KOPT-K1 (cell line): ENCODE measurements around the gene CCDC85A.

Experiments
- H3K27ac ChIP-seq: fragments of 200-600 bp; sonication (generic); 2 replicates; pipeline ENCODE4 v1.5.1; 2016; ENCODE audit warnings: antibody characterized with exemption, mild to moderate bottlenecking, low read depth, low read length; ENCODE audit not compliant: poor library complexity, severe bottlenecking
- H3K36me3 ChIP-seq: fragments of 200-600 bp; sonication (generic); 2 replicates; pipeline ENCODE4 v1.5.1; 2017; ENCODE audit warnings: antibody characterized with exemption, mild to moderate bottlenecking, low read length, moderate library complexity; ENCODE audit not compliant: insufficient read depth
- H3K9me3 ChIP-seq: fragments of 200-600 bp; sonication (generic); 2 replicates; pipeline ENCODE4 v1.5.1; 2017; ENCODE audit warnings: antibody characterized with exemption, low read length, mild to moderate bottlenecking; ENCODE audit not compliant: insufficient read depth, poor library complexity, severe bottlenecking

The CCDC85A gene

DNA sequence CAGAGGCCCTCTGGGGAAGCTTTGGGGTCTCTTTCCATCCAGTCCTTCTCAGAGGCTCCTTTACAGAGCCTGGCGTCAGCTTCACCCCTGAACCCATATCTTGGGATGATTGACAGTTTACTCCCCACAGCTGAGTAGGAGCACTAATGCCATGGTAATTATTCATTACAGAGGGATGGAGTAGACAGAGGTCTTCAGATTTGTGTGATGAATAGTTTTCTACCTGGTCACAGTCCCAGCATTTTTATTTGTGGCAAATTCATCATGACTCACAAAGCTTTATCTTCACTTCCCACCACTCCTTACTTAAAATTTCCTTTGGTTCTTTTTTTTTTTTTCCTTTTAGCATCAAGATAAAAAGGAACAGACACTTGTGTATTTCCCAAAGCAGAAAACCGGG, 104.2 kb downstream of the CCDC85A start:
- Histone ChIP-seq H3K36me3 (no peaks in the 10 kb centered on the region), H3K9me3 (no peaks in the 10 kb centered on the region), H3K27ac (no peak overlapping the region)

DNA sequence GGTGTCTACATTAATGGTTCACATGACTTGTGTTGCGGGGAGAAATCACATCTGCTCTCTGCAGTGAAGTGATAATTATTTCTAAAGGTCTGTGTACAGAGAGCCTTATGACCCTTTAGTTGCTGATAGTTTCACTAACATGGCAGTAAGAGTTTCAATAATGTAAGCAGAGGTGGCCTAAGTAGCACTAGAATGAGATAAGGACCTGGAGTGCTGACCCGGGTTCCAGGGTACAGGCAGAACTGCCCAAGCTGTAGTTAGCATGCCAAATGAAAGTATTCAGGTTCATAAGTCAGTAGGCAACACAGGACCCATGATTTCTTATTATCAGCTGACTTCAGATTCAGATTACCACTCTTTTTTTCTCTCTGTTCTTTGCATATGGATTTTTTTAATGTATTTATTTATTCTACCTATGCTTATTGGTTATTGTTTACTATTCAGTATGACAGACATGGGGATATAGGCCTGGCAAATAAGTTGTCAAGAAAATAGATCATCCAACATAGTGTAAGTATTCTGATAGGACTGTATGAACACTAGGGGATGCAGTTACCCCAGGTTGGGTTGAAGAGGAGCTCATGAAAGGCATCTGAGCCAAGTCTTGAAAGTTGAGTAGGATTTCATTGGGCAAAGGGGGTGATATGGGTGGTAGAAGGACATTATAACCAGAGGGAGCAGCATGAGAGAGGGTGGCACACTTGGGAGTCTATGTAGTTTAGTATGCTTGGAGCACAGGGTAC, 105.2 kb downstream of the CCDC85A start:
- Histone ChIP-seq H3K27ac (no peak overlapping the region), H3K9me3 (no peaks in the 10 kb centered on the region), H3K36me3 (no peaks in the 10 kb centered on the region)

GRCh38 chr2:56291711-56292110, 107.9 kb downstream of the CCDC85A start:
- Histone ChIP-seq H3K9me3 (no peaks in the 10 kb centered on the region), H3K36me3 (no peaks in the 10 kb centered on the region), H3K27ac (no peak overlapping the region)

DNA sequence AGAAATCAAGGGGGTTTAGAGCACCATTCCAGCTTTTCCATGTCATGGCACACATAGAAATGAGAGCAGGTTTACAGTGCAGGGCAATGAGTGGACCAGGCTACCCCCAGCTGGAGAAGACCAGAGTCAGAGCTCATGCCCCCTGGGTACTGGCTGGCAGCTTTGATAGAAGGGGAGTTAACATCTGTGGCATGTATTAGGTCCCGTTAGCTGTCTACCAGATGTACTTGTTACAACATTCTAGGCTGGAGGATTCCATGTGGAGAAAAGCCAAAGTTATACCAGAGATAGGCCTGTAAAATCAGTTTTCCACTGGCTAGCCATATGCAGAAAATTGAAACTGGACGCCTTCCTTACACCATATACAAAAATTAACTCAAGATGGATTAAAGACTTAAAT, 109.2 kb downstream of the CCDC85A start:
- no peaks in the 10 kb centered on the region for H3K36me3 ChIP-seq

GRCh38 chr2:56295666-56296065, 111.9 kb downstream of the CCDC85A start:
- H3K9me3 ChIP-seq: no peaks in the 10 kb centered on the region
- no peaks in the 10 kb centered on the region for H3K36me3 ChIP-seq
- H3K27ac ChIP-seq: no peak overlapping the region

More for the DNA sequence above, 109.2 kb downstream of the CCDC85A start:
- no peak overlapping the region for H3K27ac ChIP-seq
- H3K9me3 ChIP-seq: no peaks in the 10 kb centered on the region

- no peaks in the 10 kb centered on the region for H3K36me3 ChIP-seq
- no peak overlapping the region for H3K27ac ChIP-seq
- no peaks in the 10 kb centered on the region for H3K9me3 ChIP-seq
Measured at GRCh38 chr2:56297671-56298070, 113.9 kb downstream of the CCDC85A start.

DNA sequence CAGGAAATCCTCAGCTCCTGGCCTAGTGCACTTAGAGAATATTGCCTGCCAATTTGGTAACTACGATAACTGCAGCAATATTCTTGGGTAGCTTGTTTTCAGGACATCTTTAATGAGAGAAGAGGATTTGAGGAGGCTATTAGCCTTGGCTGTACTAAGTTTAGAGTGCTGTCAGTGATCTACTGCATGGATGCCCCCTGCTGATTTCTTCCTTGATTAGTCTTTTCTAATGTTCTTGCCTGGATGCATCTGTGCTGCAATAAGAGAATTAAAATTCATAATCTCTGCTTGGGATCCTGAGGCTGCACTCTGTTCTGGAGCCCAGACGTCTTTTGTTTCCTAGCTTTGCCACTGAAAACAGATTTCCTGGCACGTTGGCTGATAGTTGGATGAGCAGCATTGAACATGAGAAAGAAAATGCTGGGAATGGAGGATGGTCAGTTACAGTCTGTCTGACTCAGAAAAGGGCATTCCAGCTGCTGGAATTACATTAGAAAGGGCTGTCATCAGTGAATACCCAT, 115.4 kb downstream of the CCDC85A start:
- H3K36me3 ChIP-seq: no peaks in the 10 kb centered on the region
- no peak overlapping the region for H3K27ac ChIP-seq
- H3K9me3 ChIP-seq: no peaks in the 10 kb centered on the region

DNA sequence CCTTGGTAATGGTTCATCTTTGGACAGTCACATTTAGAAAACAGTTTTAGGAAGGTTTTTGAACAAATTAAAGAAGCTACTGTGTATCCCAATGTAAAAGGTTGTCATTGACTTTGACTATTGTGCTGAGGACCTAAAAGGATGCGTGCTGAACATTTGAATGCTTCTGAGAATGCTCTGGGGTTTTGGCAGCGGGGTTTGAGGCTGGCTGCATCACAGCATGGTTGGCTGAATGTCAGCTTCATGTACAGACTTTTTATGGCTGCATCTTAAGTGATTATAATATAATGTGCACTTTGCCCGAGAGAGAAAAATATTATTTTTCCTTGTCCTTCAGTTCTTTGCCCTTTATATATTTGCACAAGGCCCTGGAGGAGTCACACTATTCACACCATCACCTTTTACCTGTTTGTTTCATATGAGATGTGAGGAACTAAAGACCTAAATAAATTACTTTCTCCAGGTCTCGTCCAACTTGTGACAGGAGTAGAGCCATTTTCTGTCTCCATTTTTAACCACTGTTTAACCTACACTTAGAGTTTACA, 125.9 kb downstream of the CCDC85A start:
- H3K9me3 ChIP-seq: no peaks in the 10 kb centered on the region
- no peaks in the 10 kb centered on the region for H3K36me3 ChIP-seq
- H3K27ac ChIP-seq: no peak overlapping the region

- Histone ChIP-seq H3K27ac (no peak overlapping the region), H3K36me3 (no peaks in the 10 kb centered on the region), H3K9me3 (no peaks in the 10 kb centered on the region)
Measured at GRCh38 chr2:56313500-56313921, 129.7 kb downstream of the CCDC85A start.

DNA sequence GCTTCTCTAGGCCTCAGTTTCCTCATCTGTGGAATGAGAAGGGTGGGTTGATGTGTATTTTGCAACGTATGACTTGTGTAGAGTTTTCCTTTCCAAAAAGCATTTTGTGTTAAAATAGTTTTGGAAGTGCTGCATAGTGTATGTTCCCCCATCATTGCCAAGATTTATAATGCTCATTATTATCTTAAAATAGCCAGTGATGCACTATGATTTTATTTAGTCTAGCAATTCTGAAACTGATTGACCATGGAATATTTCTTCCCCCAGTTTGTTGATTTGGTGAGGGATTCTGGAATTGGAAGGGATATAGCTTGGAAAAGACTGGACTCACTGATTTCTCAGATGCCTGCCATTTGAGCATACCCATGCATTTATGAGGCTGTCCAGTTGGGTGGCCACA, 130.6 kb downstream of the CCDC85A start:
- Histone ChIP-seq H3K36me3 (no peaks in the 10 kb centered on the region), H3K27ac (no peak overlapping the region), H3K9me3 (no peaks in the 10 kb centered on the region)

DNA sequence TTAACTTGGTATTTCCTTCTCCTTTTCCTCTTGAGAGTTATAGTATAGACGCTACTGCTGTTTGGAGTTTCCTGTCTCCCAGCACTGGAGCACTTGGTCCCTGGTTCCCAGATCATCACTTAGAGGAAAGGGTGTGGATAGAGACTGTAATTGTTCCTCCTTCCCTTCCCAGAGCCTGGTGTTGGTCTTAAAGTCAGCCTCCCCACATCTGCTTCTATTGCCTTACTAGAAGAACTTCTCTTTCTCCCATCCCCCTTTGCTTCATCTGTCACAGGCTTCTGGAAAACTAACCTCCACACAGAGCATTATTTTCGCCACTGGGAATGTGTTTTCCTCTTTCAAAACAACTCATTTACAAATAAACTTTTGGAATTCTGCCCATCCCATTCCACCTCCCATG, 131.0 kb downstream of the CCDC85A start:
- no peaks in the 10 kb centered on the region for H3K9me3 ChIP-seq
- no peaks in the 10 kb centered on the region for H3K36me3 ChIP-seq
- H3K27ac ChIP-seq: no peak overlapping the region

- H3K9me3 ChIP-seq: no peaks in the 10 kb centered on the region
- H3K27ac ChIP-seq: no peak overlapping the region
- H3K36me3 ChIP-seq: no peaks in the 10 kb centered on the region
Measured at GRCh38 chr2:56315376-56315775, 131.6 kb downstream of the CCDC85A start.

- Histone ChIP-seq H3K9me3 (no peaks in the 10 kb centered on the region), H3K36me3 (no peaks in the 10 kb centered on the region), H3K27ac (no peak overlapping the region)
Measured at GRCh38 chr2:56316011-56316410, 132.2 kb downstream of the CCDC85A start.

DNA sequence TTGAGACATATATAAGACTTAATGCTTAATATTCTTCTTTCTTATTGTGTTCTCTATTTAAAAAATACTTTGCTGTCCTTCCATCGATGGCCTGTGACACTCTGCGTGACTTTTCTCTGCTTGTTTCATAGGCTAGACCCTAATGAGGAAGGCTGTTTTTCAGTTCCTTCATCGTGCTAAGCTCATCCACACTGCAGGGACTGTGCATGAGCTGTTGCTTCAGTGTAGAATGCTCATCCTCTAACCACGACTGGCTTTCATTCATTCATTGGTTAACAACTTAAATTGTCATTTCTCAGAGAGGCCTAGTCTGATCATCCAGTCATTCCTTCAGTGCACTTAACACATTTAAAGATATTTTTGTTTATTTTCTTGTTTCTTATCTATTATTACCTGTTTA, 134.4 kb downstream of the CCDC85A start:
- no peak overlapping the region for H3K27ac ChIP-seq
- H3K9me3 ChIP-seq: no peaks in the 10 kb centered on the region
- H3K36me3 ChIP-seq: no peaks in the 10 kb centered on the region

- H3K36me3 ChIP-seq: no peaks in the 10 kb centered on the region
- H3K9me3 ChIP-seq: no peaks in the 10 kb centered on the region
- H3K27ac ChIP-seq: no peak overlapping the region
Measured at GRCh38 chr2:56325661-56326345, 142.0 kb downstream of the CCDC85A start.
